GM19023 (cell line): Measurements from ENCODE around the gene AADACL3.
"Not testable (repeated sequence)": the region's sequence is repeated elsewhere in the genome, so short reads cannot be mapped to it uniquely, and the experiment has no call there.

Experiments used
- ATAC-seq: cut with Tn5 transposase; IDR thresholded peaks from one replicate; pipeline ENCODE4 v1.9.1; 2021; ENCODE audit warnings: mild to moderate bottlenecking, moderate library complexity; ENCODE audit not compliant: unreplicated experiment

Gene AADACL3

DNA sequence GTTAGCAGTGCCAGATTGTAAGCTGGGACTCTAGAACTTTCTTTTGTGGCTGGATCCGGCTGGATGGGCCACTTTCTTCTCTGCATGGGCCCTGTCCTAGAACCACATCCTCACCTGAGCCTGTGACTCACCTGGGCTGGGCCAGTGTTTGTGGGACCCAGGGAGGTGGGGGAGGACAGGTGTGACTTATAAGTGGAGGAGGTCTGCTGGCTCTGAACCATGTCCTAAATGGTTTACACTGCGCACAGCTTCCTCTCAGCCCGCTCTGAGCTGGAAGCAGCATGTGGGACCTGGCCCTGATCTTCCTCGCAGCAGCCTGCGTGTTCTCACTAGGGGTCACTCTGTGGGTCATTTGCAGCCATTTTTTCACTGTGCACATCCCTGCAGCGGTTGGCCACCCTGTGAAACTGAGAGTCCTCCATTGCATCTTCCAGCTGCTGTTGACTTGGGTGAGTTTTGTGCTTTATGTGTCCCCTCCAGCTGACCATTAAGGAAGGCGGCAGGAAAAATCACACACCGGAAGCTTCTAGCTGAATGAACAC lies at the start of gene AADACL3:
Gene AADACL3, plus strand, starts transcription at position 215 of the 542 bp plus-strand sequence. Its CDS starts 67 bp downstream, at position 282.
- ATAC-seq: no peak

DNA sequence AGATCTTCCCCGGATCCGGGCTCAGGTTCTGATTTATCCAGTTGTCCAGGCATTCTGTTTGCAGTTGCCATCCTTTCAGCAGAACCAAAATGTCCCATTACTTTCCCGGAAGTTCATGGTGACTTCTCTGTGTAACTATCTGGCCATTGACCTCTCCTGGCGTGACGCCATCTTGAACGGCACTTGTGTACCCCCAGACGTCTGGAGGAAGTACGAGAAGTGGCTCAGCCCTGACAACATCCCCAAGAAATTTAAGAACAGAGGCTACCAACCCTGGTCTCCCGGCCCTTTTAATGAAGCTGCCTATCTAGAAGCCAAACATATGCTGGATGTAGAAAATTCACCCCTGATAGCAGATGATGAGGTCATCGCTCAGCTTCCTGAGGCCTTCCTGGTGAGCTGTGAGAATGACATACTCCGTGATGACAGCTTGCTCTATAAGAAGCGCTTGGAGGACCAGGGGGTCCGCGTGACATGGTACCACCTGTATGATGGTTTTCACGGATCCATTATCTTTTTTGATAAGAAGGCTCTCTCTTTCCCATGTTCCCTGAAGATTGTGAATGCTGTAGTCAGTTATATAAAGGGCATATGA lies 49.7 kb upstream of the AADACL3 start:
- ATAC-seq: no peak

- ATAC-seq: no peak
These were observed 46.3 kb upstream of the AADACL3 start for GRCh38 chr1:12669529-12670068.

GRCh38 chr1:12674358-12674757 lies 41.6 kb upstream of the AADACL3 start:
- no peak for ATAC-seq

- ATAC-seq: not testable (repeated sequence)
These were observed 39.8 kb upstream of the AADACL3 start for GRCh38 chr1:12676122-12676521.

DNA sequence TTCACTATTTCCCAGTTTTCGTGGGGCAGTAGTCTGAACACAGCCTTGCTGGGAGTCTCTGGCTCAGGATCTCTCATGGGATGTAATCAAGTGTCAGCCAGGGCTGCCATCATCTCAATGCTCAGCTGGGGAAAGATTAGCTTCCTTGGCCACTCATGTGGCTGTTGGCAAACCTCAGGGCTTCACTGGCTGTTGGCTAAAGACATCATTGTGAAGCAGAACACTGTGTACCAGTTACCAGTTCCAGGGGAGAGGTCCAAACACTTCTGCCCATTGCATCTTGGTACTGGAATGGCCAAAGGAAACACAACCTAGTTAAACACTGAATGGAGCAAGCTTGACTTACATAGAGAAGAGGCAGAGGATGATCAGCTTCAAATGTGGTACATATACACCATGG lies 38.3 kb upstream of the AADACL3 start:
- no peak for ATAC-seq

DNA sequence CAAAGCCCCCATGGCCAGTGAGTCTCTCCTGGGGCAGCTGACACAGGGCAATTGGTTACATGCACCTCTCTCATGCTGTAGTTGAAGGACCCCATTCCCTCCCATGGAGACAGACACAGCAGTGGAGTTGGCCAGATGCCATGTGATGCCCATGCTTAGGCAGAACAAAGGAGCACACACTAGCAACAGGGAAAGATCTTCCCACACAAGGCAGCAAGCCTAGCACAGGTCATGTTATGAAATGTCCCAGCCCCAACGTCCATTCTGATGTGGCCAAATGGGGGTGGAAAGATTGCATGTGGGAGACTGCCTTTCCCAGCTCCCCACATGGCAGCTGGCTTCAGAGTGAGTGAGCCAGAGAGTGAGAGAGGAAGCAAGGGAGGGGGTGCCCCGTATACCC lies 37.6 kb upstream of the AADACL3 start:
- ATAC-seq: no peak

- no peak for ATAC-seq
These were observed 37.1 kb upstream of the AADACL3 start for GRCh38 chr1:12678820-12679219.

DNA sequence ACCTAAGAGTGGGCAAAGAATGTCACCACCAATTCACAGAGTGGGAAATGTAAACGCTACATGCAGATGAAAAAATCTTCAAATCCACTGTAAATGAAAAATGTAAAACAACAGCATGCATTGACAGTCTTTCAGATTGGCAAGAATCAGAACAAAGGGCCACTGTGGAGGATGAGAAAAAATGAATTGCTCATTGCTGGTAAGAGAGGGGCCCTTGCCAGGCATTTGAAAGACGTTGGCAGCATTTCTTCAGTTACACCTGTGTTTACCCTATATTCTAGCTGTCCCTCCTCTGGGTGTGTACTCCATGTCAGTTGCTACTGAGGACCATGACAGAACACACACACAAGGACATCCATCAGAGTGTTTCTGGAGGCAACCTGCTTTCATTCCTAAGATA lies 25.8 kb upstream of the AADACL3 start:
- ATAC-seq: no peak

DNA sequence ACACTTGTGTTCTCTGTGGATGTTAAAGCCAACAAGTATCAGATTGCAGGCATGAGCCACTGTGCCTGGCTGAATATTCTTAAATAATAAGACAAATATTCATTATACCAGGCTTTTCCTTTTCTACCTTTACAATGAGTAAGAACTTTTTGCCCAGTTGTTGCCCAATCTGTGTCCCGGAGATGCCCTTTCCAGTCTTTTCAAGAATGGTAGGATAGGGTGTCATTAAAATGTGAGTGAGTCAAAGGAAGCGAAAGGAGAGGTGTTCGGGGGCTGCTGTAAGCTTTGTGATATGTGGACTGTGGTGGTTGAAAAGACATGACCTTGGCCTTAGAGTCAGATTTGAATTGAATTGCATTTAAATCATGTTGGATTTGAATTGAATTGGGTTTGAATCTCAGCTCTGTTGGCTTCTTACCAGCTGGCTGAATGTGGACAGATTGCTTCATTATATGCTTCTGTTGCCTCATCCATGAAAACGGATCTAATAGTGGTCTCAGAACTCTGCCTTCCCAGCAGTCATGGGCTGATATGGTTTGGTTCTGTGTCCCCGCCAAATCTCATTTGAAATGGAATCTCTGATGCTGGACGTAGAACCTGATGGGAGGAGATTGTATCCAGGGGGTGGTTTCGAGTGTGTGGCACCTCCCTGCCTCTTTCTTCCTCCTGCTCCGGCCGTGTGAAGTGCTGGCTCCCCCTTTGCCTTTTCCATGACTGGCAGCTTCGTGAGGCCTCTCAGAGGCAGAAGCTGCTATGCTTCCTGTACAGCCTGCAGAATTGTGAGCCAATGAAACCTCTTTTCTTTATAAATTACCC lies 22.7 kb upstream of the AADACL3 start:
- no peak for ATAC-seq

DNA sequence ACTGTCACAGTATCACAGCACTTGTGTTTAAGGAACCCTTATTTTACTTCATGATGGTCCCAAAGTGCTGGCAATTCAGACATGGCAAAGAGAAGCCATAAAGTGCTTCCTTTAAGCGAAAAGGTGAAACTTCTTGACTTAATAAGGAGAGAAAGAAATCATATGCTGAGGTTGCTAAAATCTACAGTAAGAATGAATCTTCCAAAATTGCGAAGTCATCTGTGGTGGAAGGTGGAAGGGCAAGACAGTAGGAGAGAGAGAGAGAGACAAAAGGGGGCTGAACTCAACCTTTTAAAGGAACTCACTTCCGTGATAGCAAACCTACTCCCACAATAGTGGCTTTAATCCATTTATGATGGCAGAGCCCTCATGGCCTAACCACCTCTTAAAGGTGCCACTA lies 19.3 kb upstream of the AADACL3 start:
- no peak for ATAC-seq

GRCh38 chr1:12697397-12697796 lies 18.5 kb upstream of the AADACL3 start:
- no peak for ATAC-seq

DNA sequence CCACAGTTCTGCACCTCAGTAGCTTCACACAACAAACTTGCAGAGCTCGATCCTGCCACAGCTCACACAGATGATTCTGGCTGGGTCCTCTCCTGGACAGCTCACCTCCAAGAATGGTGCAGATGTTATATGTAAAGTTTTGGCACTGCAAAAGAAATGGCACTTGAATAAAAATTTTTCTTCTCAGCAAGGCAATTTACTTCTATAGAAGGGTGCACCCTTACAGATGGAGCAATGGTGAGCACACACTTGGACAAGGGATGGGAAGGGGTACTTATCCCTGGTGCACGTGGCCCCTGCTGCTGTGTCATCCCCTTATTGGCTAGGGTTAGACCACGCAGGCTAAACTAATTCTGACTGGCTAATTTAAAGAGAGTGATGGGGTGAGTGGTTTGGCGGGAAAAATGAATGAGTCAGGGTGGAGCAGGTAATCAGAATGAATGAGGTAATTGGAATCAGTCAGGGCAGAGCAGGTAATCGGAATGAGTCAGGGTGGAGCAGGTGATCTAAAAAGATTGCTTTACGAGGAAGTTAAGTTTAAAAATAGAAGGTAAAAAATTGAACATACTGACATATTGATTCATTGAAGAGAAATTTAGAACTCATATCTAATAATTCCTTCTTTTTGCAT lies 12.0 kb upstream of the AADACL3 start:
- no peak for ATAC-seq

DNA sequence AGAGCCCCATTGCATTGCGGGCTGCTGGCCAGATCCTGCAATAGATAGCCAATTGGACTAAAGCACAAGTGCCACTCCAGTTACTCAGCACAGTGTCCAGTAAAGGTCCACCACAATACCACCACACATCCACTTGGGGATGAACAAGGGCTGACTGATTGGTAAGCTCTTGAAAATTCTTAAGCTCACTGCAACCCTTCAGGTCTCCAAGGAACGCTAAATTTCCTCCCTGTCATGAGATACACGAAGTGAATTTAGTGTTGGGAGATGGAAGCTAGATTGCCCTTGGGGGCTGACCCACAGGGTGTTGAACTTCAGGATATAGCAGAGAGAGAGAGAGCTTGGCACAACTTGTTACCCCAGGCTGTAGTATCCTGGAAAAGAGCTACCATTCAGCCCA lies 9.8 kb upstream of the AADACL3 start:
- no peak for ATAC-seq

DNA sequence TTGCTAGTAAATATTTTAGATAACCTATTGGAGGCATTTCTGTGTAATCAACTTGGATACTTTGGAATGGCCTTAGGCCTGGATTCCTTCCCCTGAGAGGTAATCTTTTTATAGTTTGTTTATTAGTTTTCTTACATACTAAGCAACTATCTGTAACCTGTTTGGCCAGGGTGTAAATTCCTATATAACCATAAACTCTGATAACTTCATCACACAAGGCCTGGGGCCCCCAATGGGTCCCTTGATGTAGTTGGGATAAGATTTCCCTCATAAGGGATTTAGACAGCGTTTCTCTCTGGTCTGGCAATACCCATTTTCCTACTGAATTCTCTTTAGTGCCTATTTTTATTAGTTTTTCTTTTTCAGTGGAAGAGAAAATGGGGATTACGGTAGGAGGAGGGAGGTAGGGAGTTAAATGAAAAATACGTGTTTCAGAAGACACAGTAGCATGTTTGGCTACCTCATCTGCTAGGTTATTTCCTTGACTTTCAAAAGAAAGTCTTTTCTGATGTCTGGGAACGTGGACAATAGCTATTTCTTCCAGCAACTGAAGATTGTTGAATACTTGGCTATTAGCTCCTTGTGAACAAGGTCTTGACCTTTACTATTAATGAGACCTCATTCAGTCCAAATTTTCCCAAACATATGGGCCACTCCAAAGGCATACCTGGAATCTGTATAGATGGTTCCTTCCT lies 7.4 kb upstream of the AADACL3 start:
- ATAC-seq: no peak

DNA sequence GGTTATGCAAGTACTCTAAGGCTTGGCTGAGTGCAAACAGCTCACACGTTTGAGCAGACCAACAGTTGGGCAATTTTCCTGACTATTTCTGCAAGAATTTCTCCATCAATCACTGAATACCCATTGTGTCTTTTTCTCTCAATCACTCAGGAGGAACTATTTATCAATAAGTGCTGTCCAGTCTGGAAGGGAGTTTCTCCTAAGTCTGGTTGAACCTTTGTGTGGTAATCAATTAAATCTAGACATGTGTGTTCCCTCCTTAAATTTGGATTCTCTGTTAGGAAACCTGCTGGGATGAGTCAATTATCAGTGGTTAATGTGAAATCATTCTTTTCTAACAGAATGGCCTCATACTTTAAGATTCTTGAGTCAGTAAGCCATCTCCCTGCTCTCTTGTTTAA lies 6.8 kb upstream of the AADACL3 start:
- no peak for ATAC-seq

- no peak for ATAC-seq
These were observed 6.2 kb upstream of the AADACL3 start for GRCh38 chr1:12709696-12710095.

DNA sequence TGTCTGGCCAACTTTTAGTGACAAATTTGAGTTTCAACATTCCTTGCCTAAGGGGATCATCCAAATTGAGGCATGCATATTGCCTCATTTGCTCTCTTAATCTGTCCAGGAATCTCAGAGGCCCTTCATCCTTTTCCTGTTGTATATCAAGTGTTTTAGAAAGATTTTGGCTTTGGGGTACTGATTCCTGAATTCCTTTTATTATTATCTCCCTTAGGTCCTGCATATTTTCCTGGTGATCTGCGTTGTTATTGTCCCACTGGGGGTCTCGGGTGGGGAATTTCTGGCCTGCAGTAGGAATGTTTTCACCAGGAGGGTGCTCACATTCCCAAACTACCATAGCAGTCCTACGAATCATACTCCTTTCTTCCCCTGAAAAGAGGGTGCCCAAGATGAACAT lies 4.4 kb upstream of the AADACL3 start:
- no peak for ATAC-seq

GRCh38 chr1:12712076-12712475 lies 3.8 kb upstream of the AADACL3 start:
- ATAC-seq: no peak

GRCh38 chr1:12712929-12713328 lies 3.0 kb upstream of the AADACL3 start:
- no peak for ATAC-seq

- not testable (repeated sequence) for ATAC-seq
These were observed 2.3 kb upstream of the AADACL3 start for GRCh38 chr1:12713651-12714050.
